CD4-positive, alpha-beta T cell (primary cell): ENCODE measurements around the gene IL17REL. TPM values are rescaled to one million over a fixed set of nuclear protein-coding genes. Genes with fewer than 3 reads are reported as not detected.

Experiments used
- ATAC-seq: fragments of 200-7000 bp; cut with Tn5 transposase; one replicate; pipeline ENCODE4 v1.10.0; 2022; ENCODE audit warnings: mild to moderate bottlenecking; ENCODE audit not compliant: poor library complexity
- CTCF ChIA-PET: fragments of 350-600 bp; sonication (Branson Sonifier 250); formaldehyde crosslinking; loops from one replicate; lab custom pipeline; 2021; ENCODE audit warnings: antibody characterized with exemption, inconsistent platforms; lab: Charles Lee
- POLR2A ChIA-PET: fragments of 350-600 bp; sonication (Branson Sonifier 250); formaldehyde crosslinking; loops from one replicate; lab custom pipeline; 2021; ENCODE audit warnings: antibody characterized with exemption, inconsistent platforms; lab: Charles Lee
- DNase-seq, 14 experiments: peaks; one replicate each; pipeline ENCODE4 v3.0.0-alpha.2; 2013 to 2020; ENCODE audit warnings: mixed read lengths in 2 of 14
- H3K27ac ChIP-seq, 2 donors: one replicate each; pipeline versions ENCODE4 v1.5.1 to v1.7.0; 2013; ENCODE audit warnings: low read length in 2 of 2, low read depth in 1 of 2, mild to moderate bottlenecking in 1 of 2
- H3K27me3 ChIP-seq, 2 experiments: 1 replicate in 1 of 2; 2 replicates in 1 of 2; pipeline versions ENCODE4 v1.6.1 to v1.7.0; 2013; ENCODE audit warnings: low read length in 2 of 2, control low read depth in 1 of 2, mild to moderate bottlenecking in 1 of 2, moderate library complexity in 1 of 2; ENCODE audit not compliant: insufficient read depth in 2 of 2, control insufficient read depth in 1 of 2
- H3K36me3 ChIP-seq: one replicate; pipeline ENCODE4 v1.6.1; 2013; ENCODE audit warnings: low read length, control low read depth; ENCODE audit not compliant: insufficient read depth
- H3K4me1 ChIP-seq: one replicate; pipeline ENCODE4 v1.6.1; 2013; ENCODE audit warnings: low read length, control low read depth; ENCODE audit not compliant: insufficient read depth
- H3K4me3 ChIP-seq: one replicate; pipeline ENCODE4 v1.5.1; 2013; ENCODE audit warnings: mild to moderate bottlenecking, low read length, moderate library complexity
- H3K9me3 ChIP-seq, 2 experiments: 1 replicate in 1 of 2; 2 replicates in 1 of 2; pipeline versions ENCODE4 v1.6.1 to v1.7.0; 2013; ENCODE audit warnings: low read length in 2 of 2, mild to moderate bottlenecking in 2 of 2, control low read depth in 1 of 2, moderate library complexity in 1 of 2; ENCODE audit not compliant: control insufficient read depth in 1 of 2, insufficient read depth in 1 of 2
- H3K27ac Mint-ChIP-seq: one replicate; pipeline ENCODE4 v1.8.0; 2020; ENCODE audit warnings: mixed read lengths
- H3K27me3 Mint-ChIP-seq: one replicate; pipeline ENCODE4 v1.8.0; 2021; ENCODE audit warnings: mixed read lengths
- H3K36me3 Mint-ChIP-seq: one replicate; pipeline ENCODE4 v1.8.0; 2021; ENCODE audit warnings: low read depth, mixed read lengths
- H3K4me1 Mint-ChIP-seq: one replicate; pipeline ENCODE4 v1.8.0; 2021; ENCODE audit warnings: low read depth, mixed read lengths
- H3K4me3 Mint-ChIP-seq: one replicate; pipeline ENCODE4 v1.8.0; 2020; ENCODE audit warnings: mild to moderate bottlenecking, mixed read lengths
- H3K9me3 Mint-ChIP-seq: one replicate; pipeline ENCODE4 v1.8.0; 2020; ENCODE audit warnings: mixed read lengths
- CTCF ChIP-seq: fragments of 200-600 bp; IDR thresholded peaks from one replicate; pipeline ENCODE4 v1.8.0; 2022; ENCODE audit warnings: antibody characterized with exemption, mild to moderate bottlenecking
- intact Hi-C, 2 experiments: fragments of 100-400 bp; cut with DNase I in 1 of 2; cut with micrococcal nuclease in 1 of 2; formaldehyde crosslinking; loops; one replicate each; pipeline versions ENCODE4 v1.15.1 to v1.9.0; 2023 to 2025; cut with DNase I, micrococcal nuclease
- total RNA-seq, 174 experiments: library from RNA in 2 of 174; stranded (reverse) in 2 of 174; gene quantifications; one replicate each; pipeline ENCODE4 v1.2.3 and lab custom pipeline; 2021 to 2026

IL17REL gene
- total RNA-seq, 2 experiments from 2014 or later: not detected

GRCh38 chr22:50034126-50035081 lies 21.8 kb upstream of the IL17REL start:
- H3K4me1 ChIP-seq: peaks cover 11% of the 10 kb centered on the region
- Mint-ChIP-seq H3K4me3 (no peak overlapping the region), H3K4me1 (no peaks in the 10 kb centered on the region), H3K9me3 (no peaks in the 10 kb centered on the region), H3K36me3 (no peaks in the 10 kb centered on the region), H3K27me3 (peaks cover 3% of the 10 kb centered on the region), H3K27ac (no peak overlapping the region)
- POLR2A ChIA-PET: interaction anchor here (0.7 kb wide), 1 partner anchor 221 kb away, joined by 3 read pairs; no protein-coding TSS in a partner anchor
- intact Hi-C loops: loop anchor here (5.0 to 10.0 kb wide), 2 partner anchors 42 to 50 kb away; no protein-coding TSS in a partner anchor
- no peak overlapping the region for H3K4me3 ChIP-seq
- DNase-seq (peak in 1 of 14 experiments; percentile 15), ATAC-seq (no peak)
- H3K27me3 ChIP-seq: peaks cover 9 to 23% of the 10 kb centered on the region in 2 experiments
- no peak for TF ChIP-seq CTCF
- H3K27ac ChIP-seq: no peak overlapping the region
- H3K36me3 ChIP-seq: no peaks in the 10 kb centered on the region
- CTCF ChIA-PET: no interaction called here
- H3K9me3 ChIP-seq: peaks cover 4 to 8% of the 10 kb centered on the region in 2 experiments

GRCh38 chr22:50032941-50033601 lies 20.5 kb upstream of the IL17REL start:
- H3K9me3 ChIP-seq: peaks cover 0 to 7% of the 10 kb centered on the region in 2 experiments
- intact Hi-C loops: loop anchor here (5.0 to 10.0 kb wide), 2 partner anchors 41 to 48 kb away; no protein-coding TSS in a partner anchor
- DNase-seq: no peak
- H3K36me3 ChIP-seq: no peaks in the 10 kb centered on the region
- no peak overlapping the region for H3K27ac Mint-ChIP-seq
- no peak overlapping the region for H3K27ac ChIP-seq
- H3K36me3 Mint-ChIP-seq: no peaks in the 10 kb centered on the region
- peaks cover under 1% of the 10 kb centered on the region for H3K4me1 Mint-ChIP-seq
- H3K4me3 ChIP-seq: no peak overlapping the region
- no peaks in the 10 kb centered on the region for H3K9me3 Mint-ChIP-seq
- no peak for TF ChIP-seq CTCF
- ChIA-PET CTCF (no interaction called here), POLR2A (no interaction called here)
- H3K4me1 ChIP-seq: peaks cover 16% of the 10 kb centered on the region
- peaks cover 9 to 23% of the 10 kb centered on the region in 2 experiments for H3K27me3 ChIP-seq
- ATAC-seq: no peak
- H3K4me3 Mint-ChIP-seq: no peak overlapping the region
- H3K27me3 Mint-ChIP-seq: peaks cover 3% of the 10 kb centered on the region

- peaks cover 0 to 7% of the 10 kb centered on the region in 2 experiments for H3K9me3 ChIP-seq
- Mint-ChIP-seq H3K27ac (no peak overlapping the region), H3K9me3 (no peaks in the 10 kb centered on the region), H3K4me3 (no peak overlapping the region), H3K36me3 (no peaks in the 10 kb centered on the region), H3K4me1 (peaks cover 7% of the 10 kb centered on the region), H3K27me3 (peaks cover 10% of the 10 kb centered on the region)
- CTCF ChIA-PET: no interaction called here
- ATAC-seq (no peak), DNase-seq (no peak)
- intact Hi-C loops: loop anchor here (5.0 to 10.0 kb wide), 2 partner anchors 40 to 47 kb away; no protein-coding TSS in a partner anchor
- H3K27me3 ChIP-seq: peaks cover 9 to 23% of the 10 kb centered on the region in 2 experiments
- H3K4me3 ChIP-seq: no peak overlapping the region
- H3K36me3 ChIP-seq: no peaks in the 10 kb centered on the region
- POLR2A ChIA-PET: interaction anchor here (1.7 kb wide), 1 partner anchor 107 kb away, joined by 6 read pairs; no protein-coding TSS in a partner anchor
- no peak overlapping the region for H3K27ac ChIP-seq
- H3K4me1 ChIP-seq: peaks cover 23% of the 10 kb centered on the region
- no peak for TF ChIP-seq CTCF
Measured at GRCh38 chr22:50032109-50032871, 19.7 kb upstream of the IL17REL start.
